Ascending aorta (tissue), 2 donors: ENCODE results near the gene AQP3. TPM values are rescaled to one million over a fixed set of nuclear protein-coding genes. Genes with fewer than 3 reads are reported as not detected.

ENCODE experiments used
- DNase-seq, 2 donors: peaks; one replicate each; pipeline ENCODE4 v3.0.0-alpha.2; 2019; ENCODE audit warnings: low spot score in 2 of 2
- H3K27ac ChIP-seq, 2 donors: fragments of 200-600 bp; sonication (generic); one replicate each; pipeline ENCODE4 v1.5.1; 2016 to 2017; ENCODE audit warnings: mild to moderate bottlenecking in 1 of 2
- H3K27me3 ChIP-seq: fragments of 200-600 bp; sonication (generic); one replicate; pipeline ENCODE4 v1.5.1; 2017
- H3K36me3 ChIP-seq, 2 donors: fragments of 200-600 bp; sonication (generic); one replicate each; pipeline ENCODE4 v1.5.1; 2016
- H3K4me1 ChIP-seq, 2 donors: fragments of 200-600 bp; sonication (generic); one replicate each; pipeline ENCODE4 v1.5.1; 2016 to 2017; ENCODE audit warnings: mild to moderate bottlenecking in 1 of 2
- H3K4me3 ChIP-seq, 2 donors: fragments of 200-600 bp; sonication (generic); one replicate each; pipeline ENCODE4 v1.5.1; 2016 to 2017; ENCODE audit warnings: mild to moderate bottlenecking in 1 of 2
- H3K9me3 ChIP-seq, 2 donors: fragments of 200-600 bp; sonication (generic); one replicate each; pipeline ENCODE4 v1.5.1; 2016
- CTCF ChIP-seq, 3 experiments: fragments of 200-600 bp in 2 of 3; fragments of 450-650 bp in 1 of 3; sonication (generic) in 2 of 3; IDR thresholded peaks; one replicate each; pipeline ENCODE4 v1.5.1; 2016 to 2019; ENCODE audit warnings: antibody characterized with exemption in 3 of 3, mild to moderate bottlenecking in 1 of 3, moderate library complexity in 1 of 3
- intact Hi-C: fragments of 100-400 bp; cut with DNase I; formaldehyde crosslinking; loops from one replicate; pipeline ENCODE4 v1.15.1; 2023
- total RNA-seq: library from RNA; depleted of rRNA; stranded (reverse); fragments of >200 nt; gene quantifications from one replicate; pipeline ENCODE4 v1.1.0, GENCODE V29; 2016

Gene AQP3
- total RNA-seq, 1 donor from 2014 or later, result 12.7 TPM

GRCh38 chr9:33471361-33471760 is 24.0 kb upstream of the AQP3 start:
- intact Hi-C loops, result loop anchor here (5.0 kb wide), 1 partner anchor 179 kb away; the partner anchor contains the start of gene NFX1

DNA sequence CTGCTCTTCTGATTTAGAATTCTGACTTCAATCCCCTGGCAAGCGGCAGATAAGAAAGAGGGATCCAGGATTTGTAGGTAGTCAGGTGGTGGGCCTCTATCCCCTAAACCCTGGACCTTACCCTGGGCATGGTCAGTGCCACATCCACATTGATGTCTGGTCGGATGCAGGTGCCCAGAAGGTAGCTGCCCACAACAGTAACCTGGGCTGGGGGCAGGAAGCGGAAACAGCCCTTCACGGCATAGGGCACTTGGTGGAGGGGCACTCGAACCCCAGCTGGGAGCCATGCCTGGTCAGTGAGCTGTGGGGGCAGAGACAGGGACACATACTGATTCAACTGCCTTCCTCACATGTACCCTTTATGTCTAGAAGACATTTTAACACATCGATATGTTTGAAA is 22.5 kb upstream of the AQP3 start:
- no peak for TF ChIP-seq CTCF (IDR thresholded peaks at IDR 0.05)
- intact Hi-C loops, result loop anchor here (5.0 kb wide), 1 partner anchor 178 kb away; the partner anchor contains the start of gene NFX1
- H3K36me3 ChIP-seq, result peaks cover 67 to 69% of the 10 kb centered on the region in 2 donors

More at GRCh38 chr9:33471361-33471760, 24.0 kb upstream of the AQP3 start:
- Histone ChIP-seq H3K27me3 (no peaks in the 10 kb centered on the region), H3K4me3 (no peak overlapping the region), H3K27ac (no peak overlapping the region), H3K9me3 (no peaks in the 10 kb centered on the region), H3K4me1 (peaks cover 8 to 10% of the 10 kb centered on the region in 2 donors), H3K36me3 (peaks cover 53 to 55% of the 10 kb centered on the region in 2 donors)
- no peak for TF ChIP-seq CTCF (IDR thresholded peaks at IDR 0.05)
- no peak for DNase-seq

GRCh38 chr9:33468797-33469621 is 21.6 kb upstream of the AQP3 start:
- Histone ChIP-seq H3K4me1 (peaks cover 8 to 10% of the 10 kb centered on the region in 2 donors), H3K27ac (no peak overlapping the region), H3K4me3 (no peak overlapping the region), H3K36me3 (peaks cover 76 to 78% of the 10 kb centered on the region in 2 donors), H3K27me3 (no peaks in the 10 kb centered on the region), H3K9me3 (no peaks in the 10 kb centered on the region)
- DNase-seq, result peak in 1 of 2 donors; percentile 56
- intact Hi-C loops, result no loop called here
- no peak for TF ChIP-seq CTCF (IDR thresholded peaks at IDR 0.05)

More for the DNA sequence above, 22.5 kb upstream of the AQP3 start:
- DNase-seq, result no peak
- H3K27me3 ChIP-seq, result no peaks in the 10 kb centered on the region
- H3K4me1 ChIP-seq, result peaks cover 8 to 10% of the 10 kb centered on the region in 2 donors
- H3K27ac ChIP-seq, result no peak overlapping the region
- no peak overlapping the region for H3K4me3 ChIP-seq
- no peaks in the 10 kb centered on the region for H3K9me3 ChIP-seq

- DNase-seq, result no peak
- no peaks in the 10 kb centered on the region for H3K9me3 ChIP-seq
- intact Hi-C loops, result no loop called here
- H3K4me1 ChIP-seq, result peaks cover 8 to 10% of the 10 kb centered on the region in 2 donors
- H3K27me3 ChIP-seq, result no peaks in the 10 kb centered on the region
- H3K4me3 ChIP-seq, result no peak overlapping the region
- no peak overlapping the region for H3K27ac ChIP-seq
- no peak for TF ChIP-seq CTCF (IDR thresholded peaks at IDR 0.05)
- H3K36me3 ChIP-seq, result peaks cover 83 to 85% of the 10 kb centered on the region in 2 donors
Observed at GRCh38 chr9:33468215-33468730, 20.9 kb upstream of the AQP3 start.

DNA sequence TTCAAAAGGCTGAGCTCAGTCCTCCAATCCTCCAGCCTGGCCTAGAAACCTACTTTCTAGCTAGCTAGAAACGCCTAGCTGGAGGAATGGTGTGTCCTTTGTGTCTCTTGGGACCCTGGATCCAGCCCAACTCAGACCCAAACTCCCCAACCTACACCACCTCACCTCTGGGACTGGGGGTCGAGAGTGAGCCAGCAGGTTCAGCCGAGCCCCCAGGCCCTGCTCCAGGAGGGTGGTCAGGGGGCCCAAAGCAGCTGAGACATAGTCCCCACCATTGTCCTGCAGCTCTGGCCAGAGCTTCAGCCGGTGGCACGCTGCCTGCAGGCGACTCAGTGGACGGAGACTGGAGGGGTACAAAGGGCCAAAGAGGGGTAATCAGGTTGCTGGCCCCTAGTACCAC is 20.1 kb upstream of the AQP3 start:
- no peak overlapping the region for H3K27ac ChIP-seq
- H3K4me1 ChIP-seq, result peaks cover 1 to 5% of the 10 kb centered on the region in 2 donors
- DNase-seq, result no peak
- intact Hi-C loops, result no loop called here
- H3K36me3 ChIP-seq, result peaks cover 91 to 93% of the 10 kb centered on the region in 2 donors
- no peak for TF ChIP-seq CTCF (IDR thresholded peaks at IDR 0.05)
- no peaks in the 10 kb centered on the region for H3K9me3 ChIP-seq
- H3K4me3 ChIP-seq, result no peak overlapping the region
- H3K27me3 ChIP-seq, result no peaks in the 10 kb centered on the region
